ENCODE measurements around the gene TMPRSS13. TPM values are rescaled to one million over a fixed set of nuclear protein-coding genes. Genes with fewer than 3 reads are reported as not detected.

TMPRSS13 gene
- total RNA-seq, 1 experiment from 2014 or later, result 0.50 TPM

GRCh38 chr11:117862019-117862725 is 67.0 kb downstream of the TMPRSS13 start:
- no peak overlapping the region for H3K56ac ChIP-seq (ENCODE audit: insufficient read length, low read depth, low read length)
- H2BK15ac ChIP-seq (ENCODE audit: low read depth, low read length), result no peak overlapping the region
- H3K18ac ChIP-seq (ENCODE audit: insufficient read length, low read depth, low read length), result no peak overlapping the region
- no peaks in the 10 kb centered on the region for H3K9me3 Mint-ChIP-seq
- no peak overlapping the region for H2BK12ac ChIP-seq (ENCODE audit: insufficient read length, low read depth, low read length)
- H4K91ac ChIP-seq (ENCODE audit: insufficient read length, low read depth, low read length), result no peak overlapping the region
- no peaks in the 10 kb centered on the region for H3K9me3 ChIP-seq (ENCODE audit: control insufficient read depth, low read depth, low read length)
- WGBS (ENCODE audit: extremely low coverage, insufficient read length, low lambda C conversion rate), result no CpG with 5 or more reads among the region's 12 CpGs
- H3K79me1 ChIP-seq (ENCODE audit: insufficient read depth, low read depth, low read length, poor library complexity, severe bottlenecking), result no peaks in the 10 kb centered on the region
- H3K36me3 Mint-ChIP-seq (ENCODE audit: insufficient read depth in 1 of 3, low read depth in 3 of 3), result no peaks in the 10 kb centered on the region
- no peak overlapping the region for H2BK120ac ChIP-seq (ENCODE audit: low read depth, low read length, poor library complexity, severe bottlenecking)
- H2AK5ac ChIP-seq (ENCODE audit: insufficient read length, low read length), result no peak overlapping the region
- no peak overlapping the region for H3T11ph ChIP-seq (ENCODE audit: low read length)
- H3K27ac ChIP-seq (ENCODE audit: insufficient read length, low read depth, low read length), result no peak overlapping the region
- H4K5ac ChIP-seq (ENCODE audit: insufficient read length, low read depth, low read length), result no peak overlapping the region
- no peak for TF ChIP-seq CTCF (conservative IDR thresholded peaks at IDR 0.05)
- no peak overlapping the region for H3K4me3 Mint-ChIP-seq
- no peaks in the 10 kb centered on the region for H3K27me3 ChIP-seq (ENCODE audit: insufficient read depth, low read length)
- no peak overlapping the region for H3K14ac ChIP-seq (ENCODE audit: insufficient read depth, low read length)
- H3K27ac Mint-ChIP-seq, result peak overlapping the region in 1 of 3 experiments; percentile 32; a peak in 4 of 7 replicates
- no peak overlapping the region for H2BK20ac ChIP-seq (ENCODE audit: low read depth, low read length, poor library complexity, severe bottlenecking)
- no peak overlapping the region for H2AFZ ChIP-seq (ENCODE audit: low read length)
- H3K4me1 Mint-ChIP-seq, result peaks cover 19 to 32% of the 10 kb centered on the region in 2 experiments
- no peak overlapping the region for H3K23ac ChIP-seq (ENCODE audit: insufficient read length, low read depth, low read length)
- no peak overlapping the region for H3K4ac ChIP-seq (ENCODE audit: low read depth, low read length)
- H3K23me2 ChIP-seq (ENCODE audit: insufficient read length, low read depth, low read length, poor library complexity, severe bottlenecking), result no peaks in the 10 kb centered on the region
- peaks cover 3% of the 10 kb centered on the region; the same call in 1 of the 2 replicates for H3K4me1 ChIP-seq (ENCODE audit: insufficient read depth, low read length)
- H3K9ac ChIP-seq (ENCODE audit: extremely low read depth, insufficient read length, low read length), result no peak overlapping the region
- no peak overlapping the region for H3K4me2 ChIP-seq (ENCODE audit: insufficient read depth, insufficient read length, low read length)
- DNase-seq, result no peak
- no peak overlapping the region for H2BK5ac ChIP-seq (ENCODE audit: insufficient read length, low read length)
- H3K79me2 ChIP-seq (ENCODE audit: insufficient read depth, low read length), result no peaks in the 10 kb centered on the region
- H3K27me3 Mint-ChIP-seq (ENCODE audit: low read depth), result peaks cover 5% of the 10 kb centered on the region; the same call in 1 of the 2 replicates
- no peaks in the 10 kb centered on the region for H4K20me1 ChIP-seq (ENCODE audit: control insufficient read depth, insufficient read depth, insufficient read length)
- no peak overlapping the region for H4K8ac ChIP-seq (replicated peaks; ENCODE audit: insufficient read length, low read depth, low read length)
